A673 (cell line): ENCODE results near the gene MOSMO.
"Not testable (repeated sequence)": the region's sequence is repeated elsewhere in the genome, so short reads cannot be mapped to it uniquely, and the experiment has no call there.

Experiments used
- EZH2 ChIP-seq: fragments of 200-600 bp; sonication (generic); IDR thresholded peaks from 2 replicates; pipeline ENCODE4 v1.6.1; 2017; ENCODE audit warnings: borderline replicate concordance, low read depth, mild to moderate bottlenecking, mixed read lengths, antibody characterized with exemption, low read length; ENCODE audit not compliant: poor library complexity, severe bottlenecking
- TF ChIP-seq, protein P1 (sequence below): fragments of 300-800, 200-600 bp; sonication (generic); conservative IDR thresholded peaks from 2 replicates; pipeline ENCODE4 v1.5.1; 2017; ENCODE audit warnings: low read depth, mild to moderate bottlenecking, antibody characterized with exemption, low read length, moderate library complexity, mixed read lengths

DNA sequence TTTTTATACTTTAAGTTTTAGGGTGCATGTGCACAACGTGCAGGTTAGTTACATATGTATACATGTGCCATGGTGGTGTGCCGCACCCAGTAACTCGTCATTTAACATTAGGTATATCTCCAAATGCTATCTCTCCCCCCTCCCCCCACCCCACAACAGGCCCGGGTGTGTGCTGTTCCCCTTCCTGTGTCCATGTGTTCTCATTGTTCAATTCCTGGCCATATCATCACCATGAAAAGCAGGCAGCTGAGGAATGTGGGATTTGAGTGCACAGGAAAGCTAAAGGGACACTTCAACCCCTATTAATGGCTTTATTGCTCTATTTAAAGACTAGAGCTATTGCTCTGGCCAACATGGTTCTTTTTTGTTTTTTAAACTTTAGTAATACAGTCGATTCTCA is 38.0 kb downstream of the MOSMO start:
- TF ChIP-seq, protein P1, sequence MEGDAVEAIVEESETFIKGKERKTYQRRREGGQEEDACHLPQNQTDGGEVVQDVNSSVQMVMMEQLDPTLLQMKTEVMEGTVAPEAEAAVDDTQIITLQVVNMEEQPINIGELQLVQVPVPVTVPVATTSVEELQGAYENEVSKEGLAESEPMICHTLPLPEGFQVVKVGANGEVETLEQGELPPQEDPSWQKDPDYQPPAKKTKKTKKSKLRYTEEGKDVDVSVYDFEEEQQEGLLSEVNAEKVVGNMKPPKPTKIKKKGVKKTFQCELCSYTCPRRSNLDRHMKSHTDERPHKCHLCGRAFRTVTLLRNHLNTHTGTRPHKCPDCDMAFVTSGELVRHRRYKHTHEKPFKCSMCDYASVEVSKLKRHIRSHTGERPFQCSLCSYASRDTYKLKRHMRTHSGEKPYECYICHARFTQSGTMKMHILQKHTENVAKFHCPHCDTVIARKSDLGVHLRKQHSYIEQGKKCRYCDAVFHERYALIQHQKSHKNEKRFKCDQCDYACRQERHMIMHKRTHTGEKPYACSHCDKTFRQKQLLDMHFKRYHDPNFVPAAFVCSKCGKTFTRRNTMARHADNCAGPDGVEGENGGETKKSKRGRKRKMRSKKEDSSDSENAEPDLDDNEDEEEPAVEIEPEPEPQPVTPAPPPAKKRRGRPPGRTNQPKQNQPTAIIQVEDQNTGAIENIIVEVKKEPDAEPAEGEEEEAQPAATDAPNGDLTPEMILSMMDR = not testable (repeated sequence)
- not testable (repeated sequence) for TF ChIP-seq EZH2
